ENCODE measurements around the gene TNFRSF4. TPM values are rescaled to one million over a fixed set of nuclear protein-coding genes. Genes with fewer than 3 reads are reported as not detected.

The TNFRSF4 gene
- total RNA-seq, 1 experiment from 2014 or later = not detected

DNA sequence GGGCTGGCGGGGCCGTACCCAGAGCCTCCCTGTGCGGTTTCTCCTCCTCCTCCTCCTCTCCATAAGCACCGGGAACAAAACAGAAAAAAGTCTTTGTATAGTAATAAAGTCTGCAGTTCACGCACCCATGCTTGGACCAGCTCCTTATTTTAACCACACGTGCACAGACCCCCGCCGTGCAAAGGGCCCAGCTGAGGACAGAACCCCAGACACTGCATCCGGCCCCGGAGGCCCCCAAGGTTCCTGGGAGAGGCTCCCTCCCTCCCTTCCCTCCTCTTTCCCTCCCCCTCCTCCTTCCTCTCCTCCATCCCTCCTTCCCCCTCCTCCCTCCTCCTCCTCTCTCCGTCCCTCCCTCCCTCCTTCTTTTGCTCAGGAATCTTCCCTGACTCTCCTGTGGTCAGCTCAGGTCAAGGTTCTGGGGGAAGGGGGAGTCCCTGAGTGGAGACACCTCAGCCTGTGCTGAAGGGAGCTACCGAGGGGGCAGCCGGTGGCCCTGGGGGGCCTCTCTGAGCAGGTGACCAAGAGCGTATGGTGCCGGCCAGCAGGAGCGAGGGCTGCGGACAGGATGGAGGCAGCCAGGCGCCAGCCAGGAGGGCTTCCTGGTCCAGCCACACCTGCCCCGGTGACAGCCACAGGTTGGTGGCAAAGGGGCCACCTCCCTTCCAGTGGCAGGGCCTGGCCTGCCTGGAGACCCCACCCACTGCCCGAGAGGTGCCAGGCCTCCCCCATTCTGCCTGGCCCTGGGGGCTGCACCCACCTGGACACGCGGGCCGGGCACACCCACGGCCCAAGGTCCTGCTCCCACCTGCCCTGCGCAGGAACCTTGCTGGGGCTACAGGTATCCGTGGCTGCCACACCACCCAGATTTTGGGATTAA is 43.5 kb downstream of the TNFRSF4 start:
- DNase-seq (ENCODE audit: low spot score) = no peak

DNA sequence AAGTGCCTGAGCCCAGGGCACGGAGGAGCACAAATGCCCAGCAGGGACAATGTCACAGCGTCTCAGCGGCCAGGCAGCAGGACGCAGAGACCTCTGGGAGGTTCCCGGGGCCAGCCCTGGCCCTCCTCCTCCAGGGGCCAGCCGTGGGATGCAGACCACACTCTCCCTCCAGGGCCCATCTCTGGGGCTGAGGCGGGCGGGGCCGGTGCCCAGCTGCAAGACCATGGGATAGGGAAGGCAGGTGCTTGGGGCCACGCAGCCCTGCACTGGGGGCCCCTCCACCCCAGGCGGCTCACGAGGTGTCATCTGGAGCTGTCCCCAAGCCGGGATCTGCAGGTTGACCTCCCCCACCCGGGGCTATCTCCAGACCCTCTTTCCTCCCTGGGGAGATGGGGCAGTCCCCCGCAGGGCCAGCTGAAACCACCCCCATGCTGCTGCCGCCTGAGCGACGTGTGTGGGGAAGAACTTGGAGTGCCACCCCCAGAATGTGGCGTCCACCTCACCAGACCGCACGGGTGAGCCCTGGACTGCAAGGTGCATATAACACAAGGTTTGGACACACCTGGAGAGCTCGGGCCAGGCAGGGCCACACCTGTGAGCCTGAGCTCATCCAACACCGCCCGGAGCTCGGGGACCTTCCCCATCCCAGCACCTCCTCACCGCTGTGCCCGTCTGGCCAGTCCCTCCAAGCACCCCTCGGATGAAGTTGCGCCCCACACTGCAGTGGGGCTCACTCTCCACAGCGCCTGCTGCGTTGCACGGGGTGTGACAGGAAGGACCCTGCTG is 44.3 kb downstream of the TNFRSF4 start:
- DNase-seq (ENCODE audit: low spot score) = no peak

GRCh38 chr1:1168451-1169411 is 45.2 kb downstream of the TNFRSF4 start:
- no peak for DNase-seq (ENCODE audit: low spot score)

DNA sequence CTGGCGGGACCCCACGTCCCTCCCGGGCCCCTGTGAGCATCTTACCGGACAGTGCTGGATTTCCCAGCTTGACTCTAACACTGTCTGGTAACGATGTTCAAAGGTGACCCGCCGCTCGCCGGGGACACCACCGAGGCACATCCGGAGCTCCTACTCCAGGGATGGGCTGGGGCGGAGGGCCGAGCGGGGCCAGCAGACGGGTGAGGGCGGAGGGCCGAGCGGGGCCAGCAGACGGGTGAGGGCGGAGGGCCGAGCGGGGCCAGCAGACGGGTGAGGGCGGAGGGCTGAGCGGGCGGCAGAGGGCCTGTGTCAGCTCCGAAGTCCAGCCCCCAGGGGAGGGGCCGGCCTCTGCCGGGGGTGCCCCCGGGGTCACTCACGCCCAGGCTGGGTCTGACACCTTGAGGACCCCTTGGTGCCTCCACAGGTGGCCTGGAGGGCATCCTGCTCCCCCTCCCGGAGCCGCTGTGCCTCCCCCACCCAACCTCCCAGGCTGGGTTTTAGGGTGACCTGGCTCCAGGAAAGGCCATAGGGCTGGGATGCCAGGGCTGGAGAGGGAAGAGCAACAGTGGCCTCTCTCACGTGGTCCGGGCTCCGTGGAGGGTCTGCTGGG is 46.0 kb downstream of the TNFRSF4 start:
- DNase-seq (ENCODE audit: low spot score) = no peak

DNA sequence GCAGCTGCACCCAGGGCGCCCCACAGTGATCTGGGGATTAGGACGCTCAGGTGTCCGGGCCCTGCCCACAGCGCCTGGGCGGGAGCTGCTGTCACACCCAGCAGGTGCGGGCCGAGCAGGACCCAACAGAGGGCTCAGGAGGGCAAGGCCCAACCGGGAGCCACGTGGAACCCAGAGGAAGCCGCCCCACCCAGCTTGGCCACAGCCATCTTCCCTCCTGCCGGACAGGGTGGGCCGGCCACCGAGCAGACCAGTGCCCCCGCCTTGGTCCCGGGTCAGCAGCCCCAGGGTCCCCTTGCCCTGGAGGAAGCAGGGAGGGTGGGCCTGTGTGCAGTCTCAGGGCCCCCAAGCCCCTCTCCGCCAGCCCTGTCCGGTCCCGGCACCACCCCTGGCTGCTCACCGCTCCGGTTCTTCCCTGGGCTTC is 46.5 kb downstream of the TNFRSF4 start:
- DNase-seq (ENCODE audit: low spot score) = no peak

DNA sequence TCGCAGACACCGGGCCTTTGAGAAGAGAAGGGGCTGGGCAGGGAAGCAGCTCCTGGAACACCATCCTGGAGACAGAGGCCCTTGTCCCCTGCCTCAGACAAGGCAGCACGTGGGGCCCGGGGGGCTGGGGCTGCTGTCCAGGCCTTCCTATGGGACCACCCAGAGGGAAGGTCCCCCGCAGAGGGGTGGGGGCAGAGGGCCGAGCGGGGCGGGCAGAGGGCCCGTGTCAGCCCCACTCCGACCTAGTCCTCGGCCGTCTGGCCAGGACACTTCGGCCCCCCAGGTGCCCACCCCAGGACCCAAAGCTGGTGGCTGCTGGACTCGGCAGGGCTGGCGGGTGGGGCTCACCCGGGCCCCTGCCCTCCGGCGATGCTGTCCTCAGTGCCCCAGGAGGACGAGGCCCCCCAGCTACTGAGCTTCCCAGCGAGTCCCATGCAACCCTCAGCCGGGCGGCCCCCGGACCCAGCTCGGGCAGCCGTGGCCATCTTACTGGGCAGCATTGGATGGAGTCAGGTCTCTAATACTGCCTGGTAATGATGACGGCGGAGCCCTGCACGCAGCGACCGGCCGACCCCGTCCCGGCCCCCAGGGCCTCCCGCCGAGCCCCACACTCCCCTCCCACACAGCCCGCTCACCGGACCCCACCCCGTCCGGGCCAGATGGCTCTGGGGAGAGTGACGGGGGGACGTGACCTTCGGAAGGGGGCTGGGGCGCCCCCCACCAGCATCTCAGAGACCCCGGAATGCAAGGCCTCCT is 47.1 kb downstream of the TNFRSF4 start:
- DNase-seq (ENCODE audit: low spot score) = no peak

DNA sequence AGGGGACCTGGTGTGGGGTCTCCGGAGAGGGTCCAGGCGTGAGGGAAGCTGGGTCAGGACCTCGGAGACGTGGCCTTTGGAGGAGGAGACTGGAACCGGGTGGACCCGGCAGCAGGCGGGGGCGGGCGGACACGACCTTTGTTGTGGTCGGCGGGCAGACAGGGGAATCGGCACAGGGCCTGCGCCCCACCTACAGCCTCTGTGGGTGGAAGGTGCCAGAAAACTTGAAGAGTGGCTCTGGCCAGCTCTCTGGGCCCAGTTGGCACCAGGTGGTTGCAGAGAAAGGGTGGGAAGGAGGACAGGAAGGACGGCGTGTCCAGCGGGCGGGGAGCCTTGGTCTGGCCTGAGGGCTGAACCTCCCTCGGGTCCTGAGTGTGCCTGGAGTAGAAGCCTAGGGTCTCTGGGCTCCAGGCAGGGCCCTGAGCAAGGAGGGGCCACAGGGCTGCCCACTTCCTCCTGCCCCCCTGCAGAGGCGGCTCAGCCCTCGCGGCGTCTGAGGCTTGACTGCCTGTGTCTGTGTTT is 48.0 kb downstream of the TNFRSF4 start:
- no peak for DNase-seq (ENCODE audit: low spot score)

DNA sequence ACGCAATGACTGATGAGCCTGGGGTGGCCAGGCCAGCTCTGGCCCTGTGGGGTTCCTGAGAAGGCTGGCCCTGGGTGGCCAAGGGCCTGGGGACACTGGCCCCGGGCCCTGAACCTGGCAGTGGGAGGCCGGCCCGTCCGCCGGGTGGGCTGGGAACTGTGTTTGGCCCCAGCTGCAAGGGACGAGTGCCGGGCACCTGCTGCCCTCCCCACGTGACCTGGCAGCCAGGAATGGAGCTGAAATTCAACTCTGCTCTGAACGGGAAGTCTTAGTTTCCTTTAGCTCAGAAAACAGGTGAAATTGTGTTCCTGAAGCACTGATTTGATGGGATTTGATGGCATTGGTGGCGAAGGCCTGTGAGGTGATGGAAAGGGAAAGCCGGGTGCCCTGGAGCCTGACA is 48.5 kb downstream of the TNFRSF4 start:
- DNase-seq (ENCODE audit: low spot score) = no peak

- no peak for DNase-seq (ENCODE audit: low spot score)
These were observed 49.1 kb downstream of the TNFRSF4 start for GRCh38 chr1:1164701-1165451.

- no peak for DNase-seq (ENCODE audit: low spot score)
These were observed 49.6 kb downstream of the TNFRSF4 start for GRCh38 chr1:1164361-1164700.

- no peak for DNase-seq (ENCODE audit: low spot score)
These were observed 50.3 kb downstream of the TNFRSF4 start for GRCh38 chr1:1163538-1164070.

DNA sequence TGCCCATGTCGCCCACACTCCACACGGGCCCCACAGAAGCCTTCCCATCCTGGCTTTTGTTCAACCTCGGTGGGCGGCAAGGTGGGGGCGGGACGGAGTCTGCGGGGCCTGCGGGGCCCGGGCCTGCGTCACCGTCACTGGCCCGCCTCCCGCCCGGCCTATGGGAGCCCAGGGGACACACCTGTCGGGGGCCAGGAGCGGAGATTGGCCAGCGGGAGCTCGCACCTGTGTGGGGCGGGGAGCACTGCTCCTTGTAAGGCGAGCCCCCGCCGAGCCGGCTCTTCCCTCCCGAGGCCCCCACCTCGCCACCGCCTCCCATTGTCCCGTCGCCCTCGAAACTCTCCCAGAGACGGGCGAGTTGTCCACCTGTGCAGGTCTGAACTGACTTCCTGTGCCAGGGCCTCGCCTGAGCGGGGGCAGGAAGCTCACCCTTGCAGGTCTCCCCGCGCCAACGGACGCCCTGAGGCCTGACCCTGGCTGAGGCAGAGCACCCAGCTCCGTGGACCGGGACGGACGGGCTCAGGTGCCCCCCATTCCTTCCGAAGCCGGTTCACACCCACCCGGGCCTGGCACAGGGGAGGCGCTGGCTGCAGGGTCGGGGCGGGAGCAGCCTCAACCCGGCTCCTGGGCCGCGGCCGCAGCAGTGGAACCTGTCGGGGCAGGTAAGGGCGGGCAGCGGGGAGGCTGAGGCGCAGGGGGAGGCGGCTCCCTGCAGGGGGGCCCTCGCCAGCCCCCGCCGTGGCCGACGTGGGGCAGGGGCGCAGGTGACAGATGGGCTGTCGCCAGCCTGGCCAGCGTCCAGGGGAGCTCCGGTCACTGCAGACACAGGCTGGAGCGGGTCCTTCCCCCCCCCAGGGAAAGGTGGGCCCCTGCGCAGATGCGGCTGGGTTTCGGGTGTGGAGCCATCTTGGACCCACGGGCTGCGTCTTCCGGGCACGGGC is 51.1 kb downstream of the TNFRSF4 start:
- DNase-seq (ENCODE audit: low spot score) = no peak

DNA sequence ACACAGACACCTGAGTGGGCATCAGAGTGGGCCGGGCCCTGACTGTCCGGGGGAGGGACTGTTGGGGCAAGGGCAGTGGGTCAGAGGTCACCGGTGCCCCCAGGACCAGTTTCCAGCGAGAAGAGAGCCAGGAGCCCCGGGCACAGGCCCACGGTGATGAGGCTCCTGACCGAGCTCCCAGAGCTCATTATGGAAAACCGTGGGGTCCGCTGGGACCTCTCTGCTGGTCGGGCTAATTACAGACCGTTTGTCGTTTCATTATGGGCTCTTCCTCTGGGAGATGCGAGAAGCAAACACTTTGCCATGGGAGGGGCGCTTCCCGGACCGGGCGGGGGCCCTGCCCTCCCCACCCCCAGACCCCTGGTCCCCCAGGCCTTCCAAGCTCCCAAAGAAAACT is 52.3 kb downstream of the TNFRSF4 start:
- DNase-seq (ENCODE audit: low spot score) = no peak

Other genes with a start within 250 kb of the TNFRSF4 start
- gene PLEKHN1, start 247.7 kb downstream of the TNFRSF4 start, total RNA-seq (2014; rRNA removed; shearing (Covaris generic)) = 0.62 and 0.93 TPM in 2 replicates
- gene PERM1, start 232.1 kb downstream of the TNFRSF4 start, total RNA-seq (2014; rRNA removed; shearing (Covaris generic)) = 0.29 TPM in 1 of 2 replicates, not detected in the other
- 10.0 and 20.7 TPM in 2 replicates for gene HES4, start 214.1 kb downstream of the TNFRSF4 start, total RNA-seq (2014; rRNA removed; shearing (Covaris generic))
- gene ISG15, start 200.7 kb downstream of the TNFRSF4 start, total RNA-seq (2014; rRNA removed; shearing (Covaris generic)) = 63.5 and 100.0 TPM in 2 replicates
- gene AGRN, start 194.0 kb downstream of the TNFRSF4 start, total RNA-seq (2014; rRNA removed; shearing (Covaris generic)) = 107 and 115 TPM in 2 replicates
- gene RNF223, start 139.8 kb downstream of the TNFRSF4 start, total RNA-seq (2014; rRNA removed; shearing (Covaris generic)) = not detected in 2 replicates
- gene C1orf159, start 98.1 kb downstream of the TNFRSF4 start, total RNA-seq (2014; rRNA removed; shearing (Covaris generic)) = 8.2 and 10.0 TPM in 2 replicates
- not detected in 2 replicates for gene TTLL10, start 40.3 kb downstream of the TNFRSF4 start, total RNA-seq (2014; rRNA removed; shearing (Covaris generic))
- not detected in 2 replicates for gene TNFRSF18, start 7.6 kb downstream of the TNFRSF4 start, total RNA-seq (2014; rRNA removed; shearing (Covaris generic))
- 93.4 and 109 TPM in 2 replicates for gene SDF4, start 17.8 kb upstream of the TNFRSF4 start, total RNA-seq (2014; rRNA removed; shearing (Covaris generic))
- 30.7 and 38.8 TPM in 2 replicates for gene B3GALT6, start 18.1 kb upstream of the TNFRSF4 start, total RNA-seq (2014; rRNA removed; shearing (Covaris generic))
- gene C1QTNF12, start 32.6 kb upstream of the TNFRSF4 start, total RNA-seq (2014; rRNA removed; shearing (Covaris generic)) = not detected in 2 replicates
- 26.2 and 38.0 TPM in 2 replicates for gene UBE2J2, start 59.7 kb upstream of the TNFRSF4 start, total RNA-seq (2014; rRNA removed; shearing (Covaris generic))
- gene SCNN1D, start 66.3 kb upstream of the TNFRSF4 start, total RNA-seq (2014; rRNA removed; shearing (Covaris generic)) = 0.83 and 0.93 TPM in 2 replicates
- 37.2 and 37.5 TPM in 2 replicates for gene ACAP3, start 93.8 kb upstream of the TNFRSF4 start, total RNA-seq (2014; rRNA removed; shearing (Covaris generic))
- gene PUSL1, start 94.4 kb upstream of the TNFRSF4 start, total RNA-seq (2014; rRNA removed; shearing (Covaris generic)) = 15.6 and 17.3 TPM in 2 replicates
- gene INTS11, start 110.5 kb upstream of the TNFRSF4 start, total RNA-seq (2014; rRNA removed; shearing (Covaris generic)) = 48.4 and 56.7 TPM in 2 replicates
- gene CPTP, start 110.6 kb upstream of the TNFRSF4 start, total RNA-seq (2014; rRNA removed; shearing (Covaris generic)) = 17.0 and 19.5 TPM in 2 replicates
- gene TAS1R3, start 117.1 kb upstream of the TNFRSF4 start, total RNA-seq (2014; rRNA removed; shearing (Covaris generic)) = 0.22 and 0.33 TPM in 2 replicates
- gene DVL1, start 135.3 kb upstream of the TNFRSF4 start, total RNA-seq (2014; rRNA removed; shearing (Covaris generic)) = 47.7 and 58.2 TPM in 2 replicates
- gene MXRA8, start 144.4 kb upstream of the TNFRSF4 start, total RNA-seq (2014; rRNA removed; shearing (Covaris generic)) = 0.24 TPM in 1 of 2 replicates, not detected in the other
- gene AURKAIP1, start 161.1 kb upstream of the TNFRSF4 start, total RNA-seq (2014; rRNA removed; shearing (Covaris generic)) = 120 and 123 TPM in 2 replicates
- gene CCNL2, start 185.2 kb upstream of the TNFRSF4 start, total RNA-seq (2014; rRNA removed; shearing (Covaris generic)) = 35.6 and 43.2 TPM in 2 replicates
- gene MRPL20, start 193.1 kb upstream of the TNFRSF4 start, total RNA-seq (2014; rRNA removed; shearing (Covaris generic)) = 117 and 151 TPM in 2 replicates
- 0.12 TPM in 1 of 2 replicates, not detected in the other for gene ANKRD65, start 207.1 kb upstream of the TNFRSF4 start, total RNA-seq (2014; rRNA removed; shearing (Covaris generic))
- 0.91 and 2.0 TPM in 2 replicates for gene VWA1, start 221.5 kb upstream of the TNFRSF4 start, total RNA-seq (2014; rRNA removed; shearing (Covaris generic))
- gene ATAD3C, start 235.5 kb upstream of the TNFRSF4 start, total RNA-seq (2014; rRNA removed; shearing (Covaris generic)) = not detected in 2 replicates